ENCODE measurements around the gene SLC25A47. TPM values are rescaled to one million over a fixed set of nuclear protein-coding genes. Genes with fewer than 3 reads are reported as not detected.
"Not testable (repeated sequence)": the region's sequence is repeated elsewhere in the genome, so short reads cannot be mapped to it uniquely, and the experiment has no call there.

SLC25A47 gene
- total RNA-seq, 1 donor from 2014 or later = not detected

- TF ChIP-seq CTCF (IDR thresholded peaks at IDR 0.05) = no peak
- ChIA-PET POLR2A (interaction anchor here (1.0 kb wide), 1 partner anchor 66 kb away, joined by 4 read pairs; a partner anchor contains a TSS), CTCF (interaction anchor here (0.6 kb wide), 1 partner anchor 24 kb away, joined by 3 read pairs; no protein-coding TSS in a partner anchor)
- Mint-ChIP-seq H3K9me3 (no peaks in the 10 kb centered on the region), H3K4me1 (peaks cover 34% of the 10 kb centered on the region), H3K4me3 (no peak overlapping the region), H3K27me3 (no peaks in the 10 kb centered on the region), H3K27ac (no peak overlapping the region), H3K36me3 (ENCODE audit: low read depth) (no peaks in the 10 kb centered on the region)
- ATAC-seq (ENCODE audit: low read depth) = no peak
- intact Hi-C loops (cut with micrococcal nuclease) = loop anchor here (5.0 to 10.0 kb wide), 2 partner anchors 242 to 704 kb away; partner anchors contain the start of genes CCDC85C and EVL
- DNase-seq = no peak
Measured at GRCh38 chr14:100309028-100309737, 14.0 kb upstream of the SLC25A47 start.

GRCh38 chr14:100312110-100312876, 10.8 kb upstream of the SLC25A47 start:
- Mint-ChIP-seq H3K27ac (peak overlapping the region; percentile 57), H3K4me1 (peaks cover 24% of the 10 kb centered on the region), H3K4me3 (peak overlapping the region; percentile 52)
- H3K9me3 Mint-ChIP-seq; intact Hi-C loops (cut with micrococcal nuclease); H3K36me3 Mint-ChIP-seq (ENCODE audit: low read depth); DNase-seq; H3K27me3 Mint-ChIP-seq: not testable (repeated sequence)
- ChIA-PET POLR2A (interaction anchor here (0.8 to 1.2 kb wide), 3 partner anchors 15 to 119 kb away, joined by 3 read pairs; no protein-coding TSS in a partner anchor), CTCF (interaction anchor here (1.6 kb wide), 1 partner anchor 27 kb away, joined by 5 read pairs; no protein-coding TSS in a partner anchor)
- peak; percentile 74 for ATAC-seq (ENCODE audit: low read depth)

DNA sequence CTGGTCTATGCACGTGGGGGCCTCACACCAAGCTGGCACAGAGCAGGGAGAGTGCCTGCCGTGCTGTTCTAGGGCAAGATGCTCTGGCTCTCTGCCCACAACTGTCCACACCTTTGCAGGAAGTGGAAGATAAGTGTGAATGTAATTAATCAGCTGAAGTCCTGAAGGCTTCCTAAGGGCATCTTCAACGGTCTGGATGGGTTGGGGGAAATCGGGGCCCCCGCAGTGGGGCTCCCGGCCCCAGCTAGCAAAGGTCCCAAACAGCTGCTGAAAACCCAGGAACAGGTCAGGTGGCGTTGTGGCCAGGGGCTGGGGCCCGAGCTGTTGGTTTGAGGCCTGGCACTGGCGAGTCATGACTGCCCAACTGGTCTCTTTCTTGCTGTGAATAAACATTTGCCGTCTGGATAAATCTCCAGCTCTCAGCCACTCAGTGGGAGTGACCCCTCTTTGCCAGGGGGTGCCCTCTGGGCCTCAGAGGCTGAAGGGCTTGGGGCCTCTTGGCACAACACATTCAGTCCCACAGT, 10.2 kb upstream of the SLC25A47 start:
- POLR2A ChIA-PET = interaction anchor here (0.8 to 1.2 kb wide), 4 partner anchors 10 to 120 kb away, joined by 3 read pairs; no protein-coding TSS in a partner anchor
- Mint-ChIP-seq H3K4me3 (no peak overlapping the region), H3K9me3 (no peaks in the 10 kb centered on the region), H3K4me1 (peaks cover 22% of the 10 kb centered on the region), H3K27ac (peak overlapping the region; percentile 57), H3K36me3 (ENCODE audit: low read depth) (no peaks in the 10 kb centered on the region), H3K27me3 (no peaks in the 10 kb centered on the region)
- TF ChIP-seq CTCF (IDR thresholded peaks at IDR 0.05) = no peak
- intact Hi-C loops (cut with micrococcal nuclease) = no loop called here
- ATAC-seq (ENCODE audit: low read depth) (no peak), DNase-seq (no peak)
- CTCF ChIA-PET = interaction anchor here (1.6 kb wide), 1 partner anchor 28 kb away, joined by 5 read pairs; no protein-coding TSS in a partner anchor

DNA sequence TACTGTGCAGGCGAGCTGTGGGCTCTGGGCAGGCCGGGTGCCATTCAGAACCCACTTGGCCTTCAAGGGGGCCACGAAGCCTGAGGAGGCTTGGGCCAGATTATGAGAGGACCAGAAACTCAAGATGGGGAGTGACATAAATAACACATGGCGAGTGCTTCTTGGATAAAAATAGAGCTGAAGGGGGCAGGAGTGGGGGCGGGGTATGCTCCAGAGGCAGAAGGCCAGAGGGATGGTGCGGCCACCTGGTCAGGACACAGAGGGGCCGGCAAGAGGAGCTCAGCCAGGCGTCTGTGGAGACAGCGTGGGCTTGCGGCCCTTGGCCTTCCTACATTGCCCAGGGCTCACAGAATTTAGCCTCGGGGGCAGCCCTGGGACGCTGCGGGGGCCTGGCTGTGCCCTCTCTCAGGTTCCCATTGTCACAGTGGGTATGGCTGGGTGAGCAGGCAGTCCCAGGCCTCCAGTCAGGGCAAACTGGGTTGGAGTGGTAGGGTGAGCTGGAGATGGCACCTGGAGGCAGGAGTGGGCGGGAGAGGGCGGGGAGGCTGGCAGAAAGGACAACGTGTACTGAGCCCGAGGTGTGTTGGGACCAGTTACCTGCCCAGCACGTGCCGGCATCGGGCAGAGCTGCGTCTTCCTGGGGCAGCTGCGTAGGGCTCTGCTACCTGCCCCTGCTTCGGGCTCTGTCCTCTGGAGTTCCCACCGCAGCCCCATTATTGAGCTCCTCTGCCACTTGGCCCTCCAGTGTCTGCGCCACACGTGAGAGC, 9.5 kb upstream of the SLC25A47 start:
- intact Hi-C loops (cut with micrococcal nuclease) = no loop called here
- CTCF ChIA-PET = interaction anchor here (1.6 kb wide), 1 partner anchor 29 kb away, joined by 5 read pairs; no protein-coding TSS in a partner anchor
- no peaks in the 10 kb centered on the region for H3K27me3 Mint-ChIP-seq

More for the DNA sequence above, 9.5 kb upstream of the SLC25A47 start:
- POLR2A ChIA-PET = interaction anchor here (0.6 to 1.4 kb wide), 4 partner anchors 8 to 121 kb away, joined by 3 read pairs; no protein-coding TSS in a partner anchor
- no peak overlapping the region for H3K27ac Mint-ChIP-seq
- DNase-seq (no peak), ATAC-seq (ENCODE audit: low read depth) (no peak)
- H3K36me3 Mint-ChIP-seq (ENCODE audit: low read depth) = no peaks in the 10 kb centered on the region
- H3K4me3 Mint-ChIP-seq = no peak overlapping the region
- H3K4me1 Mint-ChIP-seq = peaks cover 23% of the 10 kb centered on the region
- H3K9me3 Mint-ChIP-seq = no peaks in the 10 kb centered on the region
- TF ChIP-seq CTCF (IDR thresholded peaks at IDR 0.05) = no peak

Data from activated B cell treated with CpG ODN at 0.5 μM for 24 hours (primary cell).